GM18951 (cell line): ENCODE data around the gene PEAK1.
"Not testable (repeated sequence)": the region's sequence is repeated elsewhere in the genome, so short reads cannot be mapped to it uniquely, and the experiment has no call there.

Experiments used
- POLR2A ChIP-seq: IDR thresholded peaks from 4 replicates; pipeline ENCODE4 v1.6.1; 2011; ENCODE audit warnings: mild to moderate bottlenecking; ENCODE audit not compliant: insufficient read length, insufficient read depth; ENCODE audit errors: extremely low read depth
- in situ Hi-C: fragments of 300-500 bp; cut with MboI; formaldehyde crosslinking; loops from one replicate; pipeline ENCODE4 v1.12.0; 2022; ENCODE audit warnings: low sequenced_read_pairs, mixed read lengths, inconsistent platforms; ENCODE audit not compliant: unreplicated experiment

PEAK1 gene

DNA sequence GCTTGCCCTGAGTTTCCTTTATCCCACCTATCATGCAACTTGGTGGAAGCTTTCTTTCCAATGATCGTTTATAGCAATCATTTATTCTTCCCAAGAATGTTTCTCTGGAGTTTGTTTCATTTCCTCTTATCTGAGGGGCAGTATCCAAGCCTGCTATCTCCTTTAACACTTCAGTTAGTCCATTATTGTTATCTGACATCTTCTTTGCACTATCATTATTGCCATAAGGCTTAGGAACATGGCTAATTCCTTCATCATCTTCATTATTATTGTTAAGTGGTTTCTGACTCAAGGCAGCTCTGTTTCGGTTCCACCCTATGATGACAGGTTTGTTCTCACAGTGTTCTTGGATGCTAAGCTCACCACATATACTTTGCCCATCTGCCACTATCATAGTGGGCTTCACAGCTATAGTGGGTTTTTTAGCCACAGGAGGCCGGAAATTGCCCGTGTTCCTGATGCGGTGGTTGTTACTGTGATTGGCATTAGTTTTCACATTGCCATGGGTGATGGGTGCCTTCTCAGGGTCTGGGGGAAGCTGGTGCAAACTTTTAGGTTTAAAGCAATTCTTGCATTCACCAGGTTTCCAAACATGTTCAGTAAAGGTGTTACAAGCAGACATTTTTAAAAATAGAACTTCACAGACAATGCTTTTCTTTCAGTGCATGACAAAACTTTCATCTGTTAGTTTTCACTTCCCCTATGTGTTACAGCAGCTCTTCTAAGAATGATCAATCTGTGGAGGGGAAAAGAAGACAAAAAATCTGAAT lies 238.4 kb downstream of the PEAK1 start:
- in situ Hi-C loops: no loop called here
- no peak for TF ChIP-seq POLR2A

DNA sequence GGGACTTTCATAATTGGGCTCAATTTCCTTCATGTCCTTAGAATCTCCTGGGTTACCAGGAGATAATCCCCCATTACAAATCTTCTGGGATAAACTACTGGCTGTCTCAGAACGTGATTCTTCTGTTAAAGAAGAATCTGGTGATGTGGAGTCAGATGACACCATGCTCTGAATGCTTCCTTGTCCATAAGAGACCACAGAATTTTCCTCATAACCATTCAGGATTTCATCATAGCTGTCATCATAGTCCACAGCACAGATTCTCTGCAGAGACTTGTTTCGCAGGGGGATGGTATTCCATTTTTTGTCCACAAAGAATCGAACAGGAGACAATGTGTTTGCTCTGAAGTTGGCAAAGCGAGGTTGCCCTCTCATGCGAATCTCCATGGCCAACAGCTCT lies 239.1 kb downstream of the PEAK1 start:
- no peak for TF ChIP-seq POLR2A
- in situ Hi-C loops: no loop called here

DNA sequence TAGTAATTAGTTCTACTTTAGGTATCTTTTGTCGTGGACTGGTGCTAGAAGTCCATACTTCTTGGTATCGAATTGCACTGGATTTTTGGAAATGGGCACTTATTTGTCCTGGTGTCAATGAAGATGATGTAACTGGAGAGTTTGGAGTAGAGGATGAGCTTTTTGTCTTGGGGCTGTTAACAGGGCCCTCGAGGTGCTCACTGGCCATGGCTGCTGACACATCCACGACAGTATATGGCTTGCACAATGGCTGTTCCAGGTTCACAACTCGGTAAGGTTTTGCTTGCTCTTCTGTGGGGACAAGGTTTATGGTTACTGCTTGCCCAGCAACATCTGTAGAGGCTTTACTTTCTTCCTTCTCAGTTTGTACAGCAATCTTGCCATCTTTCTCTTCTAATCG lies 239.6 kb downstream of the PEAK1 start:
- no peak for TF ChIP-seq POLR2A
- in situ Hi-C loops: no loop called here

DNA sequence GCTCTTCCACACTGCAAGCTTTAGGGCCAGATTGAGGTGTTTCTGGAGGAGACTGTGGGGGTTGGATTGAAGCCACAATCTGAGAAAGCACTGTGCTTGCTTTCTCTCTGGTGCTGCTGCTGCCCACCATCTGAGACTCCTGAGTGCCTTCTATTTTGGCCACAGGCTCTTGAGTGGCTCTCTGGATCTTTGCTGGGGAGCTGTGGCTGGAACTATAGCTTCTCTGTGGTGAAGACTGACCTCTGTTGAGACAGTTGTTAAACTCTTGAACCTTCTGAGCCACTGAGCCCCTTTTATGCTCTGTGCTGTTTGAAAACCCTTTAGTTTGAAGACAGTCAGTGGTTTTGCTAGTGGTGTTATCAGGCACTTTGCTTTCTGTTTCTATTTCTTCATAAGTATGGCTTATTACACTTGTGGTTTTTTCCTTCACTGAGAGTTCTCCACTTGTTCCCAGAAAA lies 240.3 kb downstream of the PEAK1 start:
- in situ Hi-C loops: no loop called here
- TF ChIP-seq POLR2A: no peak

DNA sequence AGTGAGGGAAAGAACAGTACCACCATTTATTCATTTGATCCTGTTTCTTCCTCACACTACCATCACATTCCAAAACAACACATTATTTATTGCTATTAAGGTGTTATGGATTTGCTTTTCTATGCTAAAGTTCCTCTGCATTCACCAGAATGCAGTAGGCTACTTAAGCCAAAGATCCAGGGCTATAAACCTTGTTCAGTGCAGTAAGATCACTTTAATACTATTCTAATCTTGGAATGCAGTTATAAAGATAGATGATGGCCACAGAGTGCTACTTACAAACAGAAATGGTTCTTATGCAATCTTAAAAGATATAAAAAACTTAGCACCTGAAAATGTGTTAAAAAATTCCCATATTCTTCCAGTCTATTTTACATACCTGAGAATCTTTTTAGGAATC lies 241.5 kb downstream of the PEAK1 start:
- TF ChIP-seq POLR2A: no peak
- in situ Hi-C loops: no loop called here

DNA sequence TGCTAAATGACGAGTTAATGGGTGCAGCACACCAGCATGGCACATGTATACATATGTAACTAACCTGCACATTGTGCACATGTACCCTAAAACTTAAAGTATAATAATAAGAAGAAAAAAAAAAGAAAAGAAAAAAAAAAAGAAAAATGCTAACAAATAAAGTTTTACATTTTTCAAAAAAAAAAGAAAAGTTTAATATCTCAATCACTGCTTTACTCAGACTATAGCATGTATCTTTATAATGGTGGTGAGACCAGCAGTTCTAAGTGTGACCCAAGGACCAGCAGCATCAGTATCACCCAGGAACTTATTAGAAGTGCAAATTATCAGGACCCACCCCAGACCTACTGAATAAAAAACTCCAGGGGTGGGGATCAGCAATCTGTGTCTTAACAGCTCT lies 243.8 kb downstream of the PEAK1 start:
- in situ Hi-C loops: not testable (repeated sequence)

DNA sequence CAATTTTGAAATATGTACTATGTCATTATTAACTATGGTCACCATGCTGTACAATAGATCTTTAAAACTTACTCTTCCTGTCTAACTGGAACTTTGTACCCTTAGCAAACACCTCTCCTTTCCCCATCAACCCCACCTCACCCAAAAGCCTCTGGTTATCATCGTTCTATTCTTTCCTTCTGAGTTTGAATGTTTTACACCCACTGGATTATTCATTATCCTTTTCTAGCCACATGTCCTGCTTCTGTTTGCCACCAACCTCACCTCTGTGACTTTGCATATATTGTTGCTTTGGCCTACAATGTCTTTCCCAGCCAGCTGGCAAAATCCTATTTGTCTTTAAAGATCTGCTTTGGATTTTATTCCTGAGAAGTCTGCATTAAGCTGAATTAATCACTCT lies 246.4 kb downstream of the PEAK1 start:
- no peak for TF ChIP-seq POLR2A
- in situ Hi-C loops: no loop called here

DNA sequence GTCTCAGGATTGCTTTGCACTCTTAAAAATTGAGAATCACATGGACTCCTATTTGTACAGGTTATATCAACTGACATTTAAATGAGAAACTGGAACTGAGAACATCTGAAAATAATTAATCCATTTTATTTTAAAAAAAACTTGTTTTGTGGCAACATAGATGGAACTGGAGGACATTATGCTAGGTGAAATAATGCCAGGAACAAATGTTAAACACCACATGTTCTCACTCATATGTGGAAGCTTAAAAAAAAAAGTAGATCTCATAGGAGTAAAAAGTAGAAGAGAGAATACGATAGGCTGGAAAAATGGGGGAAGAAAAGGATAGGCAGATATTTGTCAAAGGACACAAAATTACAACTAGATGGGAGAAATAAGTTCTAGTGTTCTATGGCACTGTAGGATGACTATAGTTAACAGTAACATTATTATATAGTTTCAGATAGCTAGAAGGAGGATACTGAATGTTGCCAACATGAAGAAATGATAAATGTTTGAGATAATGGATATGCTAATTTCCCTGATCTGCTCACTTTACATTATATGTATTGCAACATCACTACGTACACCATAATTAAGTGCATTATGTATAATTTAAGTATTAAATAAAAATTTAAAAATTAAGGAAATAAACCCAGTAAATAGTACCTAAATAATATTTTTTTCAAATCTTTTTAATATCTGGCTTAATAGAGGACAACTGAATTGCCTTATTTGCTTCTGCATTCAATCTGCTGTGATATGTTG lies 248.5 kb downstream of the PEAK1 start:
- in situ Hi-C loops: no loop called here
- no peak for TF ChIP-seq POLR2A

DNA sequence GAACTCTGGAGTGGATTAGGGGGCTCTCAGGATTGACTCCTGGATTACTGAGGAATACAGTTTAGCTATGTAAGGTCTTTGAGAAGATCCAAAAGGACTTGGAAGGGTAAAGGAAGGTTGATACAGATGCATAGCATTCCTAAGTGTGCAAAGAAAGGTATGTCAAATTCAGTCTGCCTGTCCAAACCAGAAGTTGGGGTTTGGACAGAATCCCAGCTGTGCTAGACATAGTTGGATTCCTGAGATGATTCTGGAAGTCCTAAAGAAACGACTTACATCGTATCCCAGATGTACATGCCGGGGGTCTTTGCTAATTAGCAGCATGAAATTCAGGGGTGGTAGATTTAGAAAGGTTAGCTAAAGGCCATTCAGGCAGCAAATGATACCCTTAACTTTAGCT lies 251.3 kb downstream of the PEAK1 start:
- TF ChIP-seq POLR2A: no peak
- in situ Hi-C loops: no loop called here

DNA sequence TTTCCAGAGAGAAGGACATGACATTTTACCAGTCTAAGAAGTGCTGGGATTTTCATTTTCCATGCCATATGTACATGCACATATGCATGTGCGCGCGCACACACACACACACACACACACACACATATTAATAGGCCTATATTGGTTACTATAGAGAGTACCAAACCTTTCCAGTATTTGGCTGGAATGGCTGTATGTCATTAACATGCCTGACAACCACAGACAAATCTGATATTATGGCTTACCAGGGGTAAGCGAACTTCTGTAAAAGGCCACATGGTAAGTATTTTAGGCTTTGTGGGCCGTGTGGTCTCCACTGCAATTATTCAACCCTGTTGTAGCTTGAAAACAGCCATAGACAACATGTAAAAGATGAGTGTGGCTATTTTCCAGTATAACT lies 251.8 kb downstream of the PEAK1 start:
- in situ Hi-C loops: no loop called here
- TF ChIP-seq POLR2A: no peak

DNA sequence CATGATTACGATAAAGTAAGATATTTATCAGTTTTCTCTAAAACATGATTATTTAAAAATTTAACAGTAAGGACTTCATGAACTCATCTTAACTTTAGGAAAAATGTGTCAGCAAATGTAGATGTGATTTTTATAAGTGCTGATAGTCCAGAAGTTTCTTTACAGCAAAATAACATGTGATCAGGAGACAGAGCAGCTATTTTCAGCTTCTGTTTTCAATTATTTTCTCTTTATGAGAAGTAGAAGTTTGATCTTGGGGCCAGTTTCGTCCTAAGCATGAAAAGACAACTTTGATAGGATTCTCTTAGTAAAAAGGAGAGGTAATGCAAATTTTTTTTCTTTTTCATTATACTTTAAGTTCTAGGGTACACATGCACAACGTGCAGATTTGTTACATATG lies 252.5 kb downstream of the PEAK1 start:
- TF ChIP-seq POLR2A: no peak
- in situ Hi-C loops: no loop called here

DNA sequence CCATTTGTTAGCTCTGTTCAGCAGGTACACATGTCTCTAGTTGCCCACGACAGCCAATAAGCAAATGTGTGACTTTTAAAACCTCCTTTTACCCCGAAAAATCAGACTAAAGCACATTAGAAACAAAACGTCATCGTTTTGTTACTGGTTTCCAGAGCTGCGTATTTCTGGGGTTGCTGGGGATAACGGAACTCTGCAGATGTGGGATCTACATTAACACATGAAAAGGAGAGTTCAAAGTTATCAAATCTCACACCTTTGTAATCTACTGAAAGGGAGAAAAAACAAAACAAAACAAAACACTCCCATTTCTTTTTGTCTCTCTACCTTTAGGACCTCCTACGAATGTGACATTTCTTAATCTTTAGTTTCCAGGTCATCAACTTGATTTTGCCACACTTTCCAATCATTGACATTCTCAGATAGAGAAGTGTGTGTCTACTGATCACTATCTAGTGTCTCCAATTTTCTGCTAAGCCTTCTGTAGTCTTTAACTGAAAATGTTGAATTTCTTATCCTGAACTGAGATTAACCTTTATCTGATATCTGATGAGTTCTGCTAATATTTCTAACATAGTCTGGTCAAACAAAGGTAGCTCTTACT lies 256.0 kb downstream of the PEAK1 start:
- in situ Hi-C loops: no loop called here
- TF ChIP-seq POLR2A: no peak

DNA sequence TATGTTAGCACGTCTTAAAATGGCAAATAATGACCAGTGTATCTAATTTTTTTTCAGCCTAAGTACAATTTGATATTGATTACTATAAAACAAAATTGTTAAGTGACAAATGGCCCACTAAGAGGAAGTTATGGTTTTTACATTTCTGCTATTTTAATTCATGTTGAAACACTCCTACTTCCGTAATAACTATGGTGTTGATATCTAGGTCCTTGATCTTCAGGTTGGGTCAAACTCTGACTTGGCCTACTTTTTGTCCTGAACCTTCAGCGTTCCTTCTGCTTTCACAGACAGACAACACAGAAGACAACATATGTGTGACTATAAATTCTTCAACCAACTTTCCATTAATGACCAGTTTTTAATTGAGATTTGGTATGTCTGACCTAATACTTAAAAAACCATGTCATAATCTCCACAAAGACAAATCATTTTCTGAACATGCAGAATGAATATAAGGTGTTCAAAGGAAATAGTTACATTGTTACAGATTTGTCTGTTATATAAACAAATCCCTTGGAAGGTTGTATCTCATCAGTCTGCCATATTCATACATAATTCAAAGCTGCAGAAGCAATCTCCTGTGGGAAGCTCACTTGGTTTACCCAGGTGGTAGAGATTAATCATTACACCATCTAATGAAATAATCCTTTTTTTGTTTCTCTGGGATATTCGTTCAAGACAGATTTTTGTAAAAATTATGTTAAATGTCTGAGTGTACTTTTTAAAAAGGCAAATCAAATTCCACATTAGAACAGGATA lies 256.9 kb downstream of the PEAK1 start:
- in situ Hi-C loops: no loop called here
- no peak for TF ChIP-seq POLR2A
